ENCODE data around the gene LRP4.
"Not testable (repeated sequence)": the region's sequence is repeated elsewhere in the genome, so short reads cannot be mapped to it uniquely, and the experiment has no call there.

The LRP4 gene

GRCh38 chr11:46918083-46918787 lies at the start of gene LRP4:
Gene LRP4, minus strand, starts transcription at chr11:46918550. Its CDS starts 171 bp downstream, at chr11:46918379.
- no peak for FAIRE-seq

GRCh38 chr11:46967962-46968361 lies 49.6 kb upstream of the LRP4 start:
- no peak for FAIRE-seq

- FAIRE-seq, result no peak
Observed at GRCh38 chr11:46966773-46967172, 48.4 kb upstream of the LRP4 start.

GRCh38 chr11:46963844-46964243 lies 45.5 kb upstream of the LRP4 start:
- no peak for FAIRE-seq

- FAIRE-seq, result not testable (repeated sequence)
Observed at GRCh38 chr11:46961886-46962285, 43.5 kb upstream of the LRP4 start.

- no peak for FAIRE-seq
Observed at GRCh38 chr11:46961041-46961440, 42.7 kb upstream of the LRP4 start.

GRCh38 chr11:46958777-46959176 lies 40.4 kb upstream of the LRP4 start:
- no peak for FAIRE-seq

GRCh38 chr11:46953093-46953492 lies 34.7 kb upstream of the LRP4 start:
- no peak for FAIRE-seq

GRCh38 chr11:46952553-46952952 lies 34.2 kb upstream of the LRP4 start:
- no peak for FAIRE-seq

- FAIRE-seq, result no peak
Observed at GRCh38 chr11:46951864-46952263, 33.5 kb upstream of the LRP4 start.

GRCh38 chr11:46949297-46949696 lies 30.9 kb upstream of the LRP4 start:
- FAIRE-seq, result no peak

GRCh38 chr11:46948378-46949131 lies 30.2 kb upstream of the LRP4 start:
- no peak for FAIRE-seq

GRCh38 chr11:46947399-46948077 lies 29.2 kb upstream of the LRP4 start:
- FAIRE-seq, result no peak

GRCh38 chr11:46944356-46945075 lies 26.2 kb upstream of the LRP4 start:
- no peak for FAIRE-seq

GRCh38 chr11:46942172-46942571 lies 23.8 kb upstream of the LRP4 start:
- FAIRE-seq, result no peak

GRCh38 chr11:46936138-46937110 lies 18.1 kb upstream of the LRP4 start, which contains the start of gene CSTPP1:
Gene CSTPP1, plus strand, starts transcription at chr11:46936761. Its CDS starts 45 bp downstream, at chr11:46936806.
- FAIRE-seq, result no peak

- FAIRE-seq, result no peak
Observed at GRCh38 chr11:46930089-46930488, 11.7 kb upstream of the LRP4 start.

- not testable (repeated sequence) for FAIRE-seq
Observed at GRCh38 chr11:46928701-46929100, 10.4 kb upstream of the LRP4 start.

GRCh38 chr11:46927928-46928327 lies 9.6 kb upstream of the LRP4 start:
- FAIRE-seq, result not testable (repeated sequence)

GRCh38 chr11:46920755-46921154 lies 2.4 kb upstream of the LRP4 start:
- no peak for FAIRE-seq

GRCh38 chr11:46918788-46919513 lies 601 bp upstream of the LRP4 start:
- no peak for FAIRE-seq
